HUES48 (cell line): Measurements from ENCODE around the gene WAC.

Source experiments
- H3K27ac ChIP-seq: one replicate; pipeline ENCODE4 v1.7.0; 2013; ENCODE audit warnings: low read depth, low read length, inconsistent platforms
- H3K27me3 ChIP-seq: 2 replicates; pipeline ENCODE4 v1.6.1; 2013; ENCODE audit warnings: mild to moderate bottlenecking, low read length; ENCODE audit not compliant: control insufficient read depth, insufficient read depth
- H3K36me3 ChIP-seq: 2 replicates; pipeline ENCODE4 v1.6.1; 2013; ENCODE audit warnings: low read length; ENCODE audit not compliant: control insufficient read depth, insufficient read depth
- H3K4me1 ChIP-seq: 2 replicates; pipeline ENCODE4 v1.6.1; 2013; ENCODE audit warnings: mild to moderate bottlenecking, low read length; ENCODE audit not compliant: control insufficient read depth, insufficient read depth
- H3K4me3 ChIP-seq: 2 replicates; pipeline ENCODE4 v1.5.1; 2013; ENCODE audit warnings: mild to moderate bottlenecking, low read depth, low read length
- H3K9ac ChIP-seq: 2 replicates; pipeline ENCODE4 v1.6.1; 2013; ENCODE audit warnings: mild to moderate bottlenecking, low read depth, low read length, moderate library complexity
- H3K9me3 ChIP-seq: 2 replicates; pipeline ENCODE4 v1.6.1; 2013; ENCODE audit warnings: low read length; ENCODE audit not compliant: control insufficient read depth, insufficient read depth

Gene WAC

GRCh38 chr10:28586176-28586575 lies 53.3 kb downstream of the WAC start:
- no peaks in the 10 kb centered on the region for H3K9me3 ChIP-seq
- H3K9ac ChIP-seq, result no peak overlapping the region
- H3K36me3 ChIP-seq, result peaks cover 99% of the 10 kb centered on the region
- no peaks in the 10 kb centered on the region for H3K27me3 ChIP-seq
- peaks cover 25% of the 10 kb centered on the region for H3K4me1 ChIP-seq
- H3K27ac ChIP-seq, result no peak overlapping the region
- no peak overlapping the region for H3K4me3 ChIP-seq

- peaks cover 100% of the 10 kb centered on the region for H3K36me3 ChIP-seq
- H3K27ac ChIP-seq, result no peak overlapping the region
- no peaks in the 10 kb centered on the region for H3K27me3 ChIP-seq
- H3K4me1 ChIP-seq, result peaks cover 25% of the 10 kb centered on the region
- H3K9ac ChIP-seq, result no peak overlapping the region
- no peaks in the 10 kb centered on the region for H3K9me3 ChIP-seq
- no peak overlapping the region for H3K4me3 ChIP-seq
These were observed 54.5 kb downstream of the WAC start for GRCh38 chr10:28587270-28587969.

- Histone ChIP-seq H3K9me3 (no peaks in the 10 kb centered on the region), H3K27me3 (no peaks in the 10 kb centered on the region), H3K4me1 (peaks cover 28% of the 10 kb centered on the region), H3K36me3 (peaks cover 100% of the 10 kb centered on the region), H3K27ac (no peak overlapping the region), H3K9ac (no peak overlapping the region), H3K4me3 (no peak overlapping the region)
These were observed 55.0 kb downstream of the WAC start for GRCh38 chr10:28587970-28588290.

GRCh38 chr10:28592953-28593352 lies 60.0 kb downstream of the WAC start:
- Histone ChIP-seq H3K4me1 (peaks cover 36% of the 10 kb centered on the region), H3K27me3 (no peaks in the 10 kb centered on the region), H3K9ac (no peak overlapping the region), H3K9me3 (no peaks in the 10 kb centered on the region), H3K4me3 (no peak overlapping the region), H3K36me3 (peaks cover 93% of the 10 kb centered on the region), H3K27ac (peak overlapping the region; percentile 2)

GRCh38 chr10:28593811-28594210 lies 60.9 kb downstream of the WAC start:
- H3K4me1 ChIP-seq, result peaks cover 36% of the 10 kb centered on the region
- H3K27me3 ChIP-seq, result no peaks in the 10 kb centered on the region
- H3K27ac ChIP-seq, result no peak overlapping the region
- H3K4me3 ChIP-seq, result no peak overlapping the region
- H3K9ac ChIP-seq, result no peak overlapping the region
- H3K9me3 ChIP-seq, result no peaks in the 10 kb centered on the region
- H3K36me3 ChIP-seq, result peaks cover 90% of the 10 kb centered on the region

- Histone ChIP-seq H3K27me3 (no peaks in the 10 kb centered on the region), H3K27ac (no peak overlapping the region), H3K36me3 (peaks cover 89% of the 10 kb centered on the region), H3K4me3 (no peak overlapping the region), H3K4me1 (peaks cover 36% of the 10 kb centered on the region), H3K9me3 (no peaks in the 10 kb centered on the region), H3K9ac (no peak overlapping the region)
These were observed 61.5 kb downstream of the WAC start for GRCh38 chr10:28594406-28594805.

GRCh38 chr10:28595613-28596012 lies 62.7 kb downstream of the WAC start:
- H3K4me3 ChIP-seq, result no peak overlapping the region
- peaks cover 36% of the 10 kb centered on the region for H3K4me1 ChIP-seq
- peaks cover 87% of the 10 kb centered on the region for H3K36me3 ChIP-seq
- no peak overlapping the region for H3K9ac ChIP-seq
- no peaks in the 10 kb centered on the region for H3K9me3 ChIP-seq
- H3K27me3 ChIP-seq, result no peaks in the 10 kb centered on the region
- H3K27ac ChIP-seq, result no peak overlapping the region

GRCh38 chr10:28600056-28600455 lies 67.1 kb downstream of the WAC start:
- Histone ChIP-seq H3K4me3 (no peak overlapping the region), H3K27me3 (no peaks in the 10 kb centered on the region), H3K36me3 (peaks cover 85% of the 10 kb centered on the region), H3K4me1 (peaks cover 21% of the 10 kb centered on the region), H3K9me3 (no peaks in the 10 kb centered on the region), H3K27ac (no peak overlapping the region), H3K9ac (no peak overlapping the region)

GRCh38 chr10:28601012-28601411 lies 68.1 kb downstream of the WAC start:
- no peak overlapping the region for H3K27ac ChIP-seq
- H3K27me3 ChIP-seq, result no peaks in the 10 kb centered on the region
- peaks cover 14% of the 10 kb centered on the region; the same call in 1 of the 2 replicates for H3K4me1 ChIP-seq
- no peaks in the 10 kb centered on the region for H3K9me3 ChIP-seq
- no peak overlapping the region for H3K4me3 ChIP-seq
- peaks cover 81% of the 10 kb centered on the region for H3K36me3 ChIP-seq
- H3K9ac ChIP-seq, result no peak overlapping the region

- Histone ChIP-seq H3K9me3 (no peaks in the 10 kb centered on the region), H3K36me3 (peaks cover 82% of the 10 kb centered on the region), H3K27me3 (no peaks in the 10 kb centered on the region), H3K4me3 (no peak overlapping the region), H3K27ac (no peak overlapping the region), H3K4me1 (no peaks in the 10 kb centered on the region), H3K9ac (no peak overlapping the region)
These were observed 71.9 kb downstream of the WAC start for GRCh38 chr10:28604567-28605536.

GRCh38 chr10:28606568-28606967 lies 73.7 kb downstream of the WAC start:
- no peaks in the 10 kb centered on the region for H3K9me3 ChIP-seq
- H3K4me3 ChIP-seq, result no peak overlapping the region
- no peaks in the 10 kb centered on the region for H3K4me1 ChIP-seq
- no peak overlapping the region for H3K9ac ChIP-seq
- H3K27ac ChIP-seq, result no peak overlapping the region
- no peaks in the 10 kb centered on the region for H3K27me3 ChIP-seq
- peaks cover 83% of the 10 kb centered on the region for H3K36me3 ChIP-seq
